Trophoblast cell (in vitro differentiated cells and primary cell): Measurements from ENCODE around the gene UNC79.

Experiments used
- DNase-seq, 2 donors: peaks; one replicate each; pipeline ENCODE4 v3.0.0-alpha.2; 2016
- H2AFZ ChIP-seq: 2 replicates; pipeline ENCODE4 v1.6.1; 2013; ENCODE audit warnings: low read length, moderate library complexity, mild to moderate bottlenecking; ENCODE audit not compliant: insufficient read depth, poor library complexity
- H2AK5ac ChIP-seq: 2 replicates; pipeline ENCODE4 v1.6.1; 2013; ENCODE audit warnings: mild to moderate bottlenecking, low read length
- H2BK120ac ChIP-seq: 2 replicates; pipeline ENCODE4 v1.6.1; 2013; ENCODE audit warnings: low read length, mild to moderate bottlenecking, moderate library complexity; ENCODE audit not compliant: insufficient read depth, poor library complexity
- H2BK12ac ChIP-seq: 2 replicates; pipeline ENCODE4 v1.6.1; 2013; ENCODE audit warnings: mild to moderate bottlenecking, low read length, moderate library complexity
- H2BK5ac ChIP-seq: 2 replicates; pipeline ENCODE4 v1.6.1; 2013; ENCODE audit warnings: low read length, low read depth, moderate library complexity, mild to moderate bottlenecking; ENCODE audit not compliant: poor library complexity
- H3K14ac ChIP-seq: 2 replicates; pipeline ENCODE4 v1.6.1; 2013; ENCODE audit warnings: mild to moderate bottlenecking, low read length
- H3K18ac ChIP-seq: 2 replicates; pipeline ENCODE4 v1.6.1; 2013; ENCODE audit warnings: mild to moderate bottlenecking, low read length
- H3K23ac ChIP-seq: 2 replicates; pipeline ENCODE4 v1.6.1; 2013; ENCODE audit warnings: low read length
- H3K27ac ChIP-seq: 2 replicates; pipeline ENCODE4 v1.5.1; 2013; ENCODE audit warnings: low read depth, mild to moderate bottlenecking, inconsistent platforms, low read length, moderate library complexity
- H3K27me3 ChIP-seq: 2 replicates; pipeline ENCODE4 v1.6.1; 2013; ENCODE audit warnings: inconsistent platforms, mild to moderate bottlenecking, low read length, moderate library complexity; ENCODE audit not compliant: insufficient read depth
- H3K36me3 ChIP-seq, 2 experiments: 1 replicate in 1 of 2; 2 replicates in 1 of 2; pipeline ENCODE4 v1.6.1; 2013; ENCODE audit warnings: low read length in 2 of 2, mild to moderate bottlenecking in 2 of 2, moderate library complexity in 1 of 2; ENCODE audit not compliant: insufficient read depth in 2 of 2, control insufficient read depth in 1 of 2
- H3K4ac ChIP-seq: 2 replicates; pipeline ENCODE4 v1.6.1; 2013; ENCODE audit warnings: low read depth, mild to moderate bottlenecking, low read length, moderate library complexity
- H3K4me1 ChIP-seq, 2 experiments: 1 replicate in 1 of 2; 2 replicates in 1 of 2; pipeline ENCODE4 v1.6.1; 2013; ENCODE audit warnings: low read length in 2 of 2, mild to moderate bottlenecking in 2 of 2, moderate library complexity in 1 of 2; ENCODE audit not compliant: insufficient read depth in 2 of 2, control insufficient read depth in 1 of 2
- H3K4me2 ChIP-seq: 2 replicates; pipeline ENCODE4 v1.6.1; 2013; ENCODE audit warnings: inconsistent platforms, mild to moderate bottlenecking, low read length, moderate library complexity
- H3K4me3 ChIP-seq: 2 replicates; pipeline ENCODE4 v1.5.1; 2013; ENCODE audit warnings: mild to moderate bottlenecking, low read depth, low read length, inconsistent platforms
- H3K79me1 ChIP-seq: one replicate; pipeline ENCODE4 v1.6.1; 2013; ENCODE audit warnings: low read length
- H3K79me2 ChIP-seq: 2 replicates; pipeline ENCODE4 v1.6.1; 2013; ENCODE audit warnings: low read length, mild to moderate bottlenecking; ENCODE audit not compliant: control insufficient read depth, insufficient read depth, poor library complexity
- H3K9ac ChIP-seq: 2 replicates; pipeline ENCODE4 v1.6.1; 2013; ENCODE audit warnings: mild to moderate bottlenecking, low read length
- H3K9me3 ChIP-seq: 2 replicates; pipeline ENCODE4 v1.6.1; 2013; ENCODE audit warnings: low read depth, mild to moderate bottlenecking, control low read depth, inconsistent platforms, low read length; ENCODE audit not compliant: insufficient read depth
- H4K12ac ChIP-seq: 2 replicates; pipeline ENCODE4 v1.6.1; 2013; ENCODE audit warnings: low read depth, mild to moderate bottlenecking, low read length, moderate library complexity
- H4K8ac ChIP-seq: 2 replicates; pipeline ENCODE4 v1.6.1; 2013; ENCODE audit warnings: low read depth, mild to moderate bottlenecking, low read length, moderate library complexity
- H4K91ac ChIP-seq: one replicate; pipeline ENCODE4 v1.6.1; 2013; ENCODE audit warnings: low read depth, mild to moderate bottlenecking, low read length, moderate library complexity
- WGBS: extraction: QIAGEN DNeasy Blood & Tissue Kit; methylation state at CpG from one replicate; pipeline ENCODE4 v1.1.7; 2013; ENCODE audit warnings: missing lambda C conversion rate; ENCODE audit not compliant: insufficient read length, insufficient coverage; ENCODE audit errors: extremely low coverage; 5-methylcytosine and 5-hydroxymethylcytosine counted together

Gene UNC79

GRCh38 chr14:93533842-93534241 is 103.1 kb downstream of the UNC79 start:
- no peak overlapping the region for H3K27ac ChIP-seq
- H3K79me1 ChIP-seq: no peaks in the 10 kb centered on the region
- no peak overlapping the region for H3K9ac ChIP-seq
- H2BK120ac ChIP-seq: no peak overlapping the region
- H3K18ac ChIP-seq: no peak overlapping the region
- no peak overlapping the region for H3K4ac ChIP-seq
- no peaks in the 10 kb centered on the region for H3K9me3 ChIP-seq
- H3K36me3 ChIP-seq: no peaks in the 10 kb centered on the region
- H3K4me2 ChIP-seq: no peak overlapping the region
- no peaks in the 10 kb centered on the region for H3K27me3 ChIP-seq
- no peak overlapping the region for H2BK12ac ChIP-seq
- no peak overlapping the region for H3K14ac ChIP-seq
- no peak overlapping the region for H4K91ac ChIP-seq
- H4K12ac ChIP-seq: no peak overlapping the region
- H4K8ac ChIP-seq: no peak overlapping the region
- no peak overlapping the region for H3K23ac ChIP-seq
- H2AK5ac ChIP-seq: no peak overlapping the region
- H3K4me1 ChIP-seq: no peaks in the 10 kb centered on the region
- H2AFZ ChIP-seq: no peak overlapping the region
- H3K4me3 ChIP-seq: no peak overlapping the region
- H3K79me2 ChIP-seq: no peaks in the 10 kb centered on the region
- H2BK5ac ChIP-seq: no peak overlapping the region
- peak in 1 of 2 donors; percentile 54 for DNase-seq

GRCh38 chr14:93535537-93535936 is 104.8 kb downstream of the UNC79 start:
- Histone ChIP-seq H3K79me1 (no peaks in the 10 kb centered on the region), H2BK120ac (no peak overlapping the region), H3K27me3 (no peaks in the 10 kb centered on the region), H3K9me3 (no peaks in the 10 kb centered on the region), H3K4ac (no peak overlapping the region), H3K4me1 (no peaks in the 10 kb centered on the region), H3K18ac (no peak overlapping the region), H2AFZ (no peak overlapping the region), H4K12ac (no peak overlapping the region), H2AK5ac (no peak overlapping the region), H3K27ac (no peak overlapping the region), H3K9ac (no peak overlapping the region), H4K8ac (no peak overlapping the region), H3K4me2 (no peak overlapping the region), H3K79me2 (no peaks in the 10 kb centered on the region), H3K36me3 (no peaks in the 10 kb centered on the region), H3K14ac (no peak overlapping the region), H2BK5ac (no peak overlapping the region), H3K4me3 (no peak overlapping the region), H4K91ac (no peak overlapping the region), H3K23ac (no peak overlapping the region), H2BK12ac (no peak overlapping the region)
- DNase-seq: no peak
- WGBS: no CpG with 5 or more reads among the region's 3 CpGs

GRCh38 chr14:93536945-93537344 is 106.2 kb downstream of the UNC79 start:
- H3K9ac ChIP-seq: no peak overlapping the region
- H2BK12ac ChIP-seq: no peak overlapping the region
- no peaks in the 10 kb centered on the region for H3K79me2 ChIP-seq
- H3K27me3 ChIP-seq: no peaks in the 10 kb centered on the region
- H3K4ac ChIP-seq: no peak overlapping the region
- no peak overlapping the region for H2AK5ac ChIP-seq
- H4K12ac ChIP-seq: no peak overlapping the region
- H3K36me3 ChIP-seq: no peaks in the 10 kb centered on the region
- no peak overlapping the region for H3K4me2 ChIP-seq
- H3K18ac ChIP-seq: no peak overlapping the region
- no peaks in the 10 kb centered on the region for H3K9me3 ChIP-seq
- no peaks in the 10 kb centered on the region for H3K79me1 ChIP-seq
- H3K27ac ChIP-seq: no peak overlapping the region
- H2BK5ac ChIP-seq: no peak overlapping the region
- no peak overlapping the region for H4K91ac ChIP-seq
- DNase-seq: no peak
- H3K4me1 ChIP-seq: no peaks in the 10 kb centered on the region
- no peak overlapping the region for H2BK120ac ChIP-seq
- H2AFZ ChIP-seq: no peak overlapping the region
- H3K14ac ChIP-seq: no peak overlapping the region
- H3K4me3 ChIP-seq: peak overlapping the region; percentile 43
- no peak overlapping the region for H3K23ac ChIP-seq
- no peak overlapping the region for H4K8ac ChIP-seq
- no CpG with 5 or more reads among the region's 8 CpGs for WGBS

GRCh38 chr14:93537951-93538350 is 107.2 kb downstream of the UNC79 start:
- no peak overlapping the region for H2AK5ac ChIP-seq
- no CpG with 5 or more reads among the region's 16 CpGs for WGBS
- H2AFZ ChIP-seq: no peak overlapping the region
- no peak overlapping the region for H2BK5ac ChIP-seq
- no peak overlapping the region for H3K27ac ChIP-seq
- no peaks in the 10 kb centered on the region for H3K79me1 ChIP-seq
- no peak overlapping the region for H4K12ac ChIP-seq
- H3K4ac ChIP-seq: no peak overlapping the region
- H3K9ac ChIP-seq: no peak overlapping the region
- no peaks in the 10 kb centered on the region for H3K4me1 ChIP-seq
- no peak overlapping the region for H3K14ac ChIP-seq
- no peak overlapping the region for H2BK120ac ChIP-seq
- no peak overlapping the region for H2BK12ac ChIP-seq
- no peak overlapping the region for H4K91ac ChIP-seq
- no peaks in the 10 kb centered on the region for H3K27me3 ChIP-seq
- H3K4me3 ChIP-seq: no peak overlapping the region
- H3K79me2 ChIP-seq: no peaks in the 10 kb centered on the region
- H3K36me3 ChIP-seq: no peaks in the 10 kb centered on the region
- H3K23ac ChIP-seq: no peak overlapping the region
- H3K9me3 ChIP-seq: no peaks in the 10 kb centered on the region
- H4K8ac ChIP-seq: no peak overlapping the region
- no peak overlapping the region for H3K4me2 ChIP-seq
- H3K18ac ChIP-seq: no peak overlapping the region
- DNase-seq: no peak
